Inflammatory macrophage treated with lipopolysaccharide for 1 hour (primary cell): ENCODE data around the gene VWA3A.
"Not testable (repeated sequence)": the region's sequence is repeated elsewhere in the genome, so short reads cannot be mapped to it uniquely, and the experiment has no call there.

Experiments
- DNase-seq, 2 donors: peaks; one replicate each; pipeline ENCODE4 v3.0.0-alpha.2; 2020 to 2022

Gene VWA3A

GRCh38 chr16:22092143-22092933, at the start of gene VWA3A:
TSS of gene VWA3A (plus strand) at chr16:22092541. CDS start at chr16:22092638, 97 bp downstream.
- DNase-seq = no peak

- not testable (repeated sequence) for DNase-seq
Measured at GRCh38 chr16:22043882-22044281, 48.5 kb upstream of the VWA3A start.

DNA sequence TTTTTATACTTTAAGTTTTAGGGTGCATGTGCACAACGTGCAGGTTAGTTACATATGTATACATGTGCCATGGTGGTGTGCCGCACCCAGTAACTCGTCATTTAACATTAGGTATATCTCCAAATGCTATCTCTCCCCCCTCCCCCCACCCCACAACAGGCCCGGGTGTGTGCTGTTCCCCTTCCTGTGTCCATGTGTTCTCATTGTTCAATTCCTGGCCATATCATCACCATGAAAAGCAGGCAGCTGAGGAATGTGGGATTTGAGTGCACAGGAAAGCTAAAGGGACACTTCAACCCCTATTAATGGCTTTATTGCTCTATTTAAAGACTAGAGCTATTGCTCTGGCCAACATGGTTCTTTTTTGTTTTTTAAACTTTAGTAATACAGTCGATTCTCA, 46.5 kb upstream of the VWA3A start:
- not testable (repeated sequence) for DNase-seq

GRCh38 chr16:22050963-22051362, 41.4 kb upstream of the VWA3A start:
- DNase-seq = no peak

DNA sequence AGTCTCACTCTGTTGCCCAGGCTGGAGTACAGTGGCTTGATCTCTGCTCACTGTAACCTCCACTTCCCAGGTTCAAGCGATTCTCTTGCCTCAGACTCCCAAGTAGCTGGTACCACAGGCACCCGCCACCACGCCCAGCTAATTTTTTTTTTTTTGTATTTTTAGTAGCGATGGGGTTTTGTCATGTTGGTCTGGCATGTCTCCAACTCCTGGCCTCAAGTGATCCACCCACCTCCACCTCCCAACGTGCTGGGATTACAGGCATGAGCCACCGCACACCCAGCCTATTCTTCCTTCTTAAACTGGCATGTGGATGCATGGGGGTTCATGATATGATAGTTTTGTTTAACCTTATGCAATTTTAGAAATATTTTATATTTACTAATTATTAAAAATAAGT, 39.4 kb upstream of the VWA3A start:
- no peak for DNase-seq

DNA sequence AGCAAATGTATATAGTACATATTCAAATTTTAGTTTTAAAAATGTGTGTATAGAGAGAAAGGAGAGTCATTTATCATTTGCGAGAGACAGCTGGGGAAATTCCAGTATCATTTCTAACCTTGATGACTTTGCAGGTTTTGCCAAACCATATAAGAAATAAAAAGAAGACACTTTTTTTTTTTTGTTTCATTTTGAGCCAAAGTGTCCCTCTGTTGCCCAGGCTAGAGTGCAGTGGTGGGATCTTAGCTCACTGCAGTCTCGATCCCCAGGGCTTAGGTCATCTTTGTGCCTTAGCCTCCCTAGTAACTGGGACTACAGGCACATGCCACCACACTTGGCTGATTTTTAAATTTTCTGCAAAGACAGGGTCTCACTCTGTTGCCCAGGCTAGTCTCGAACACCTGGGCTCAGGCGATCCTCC, 38.4 kb upstream of the VWA3A start:
- DNase-seq = no peak

- no peak for DNase-seq
Measured at GRCh38 chr16:22054847-22055590, 37.3 kb upstream of the VWA3A start.

GRCh38 chr16:22055881-22056280, 36.5 kb upstream of the VWA3A start:
- DNase-seq = no peak

DNA sequence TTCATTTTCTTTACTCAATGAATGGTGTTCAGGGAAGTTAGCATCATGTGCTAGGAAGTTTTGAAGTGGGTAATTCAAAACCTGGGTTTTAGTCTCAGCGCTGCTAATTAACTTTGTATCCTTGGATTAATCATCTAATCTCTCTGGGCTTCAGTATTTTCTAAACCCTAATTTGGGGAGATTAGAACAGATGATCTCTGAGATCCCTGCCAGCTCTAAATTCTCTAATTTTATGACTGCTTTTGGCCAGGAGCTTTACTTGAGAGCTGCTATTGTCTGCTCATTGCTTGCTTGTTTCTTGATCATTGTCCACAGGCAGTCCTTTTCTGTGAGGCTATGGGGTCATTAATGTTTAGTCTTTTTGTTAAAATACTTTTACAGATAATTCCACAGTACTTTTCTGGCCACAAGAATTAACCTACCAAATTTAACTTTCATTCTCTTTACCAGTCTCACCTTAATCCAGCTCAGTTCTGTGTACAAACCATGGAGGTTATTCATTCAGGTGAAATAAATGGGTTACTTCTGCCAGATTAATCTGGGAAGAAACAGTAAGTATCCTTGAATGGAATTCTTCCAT, 28.4 kb upstream of the VWA3A start:
- no peak for DNase-seq

GRCh38 chr16:22065252-22065651, 27.1 kb upstream of the VWA3A start:
- DNase-seq = no peak

- no peak for DNase-seq
Measured at GRCh38 chr16:22070361-22071330, 21.7 kb upstream of the VWA3A start.

- no peak for DNase-seq
Measured at GRCh38 chr16:22071331-22071910, 20.9 kb upstream of the VWA3A start.

- DNase-seq = no peak
Measured at GRCh38 chr16:22073350-22073749, 19.0 kb upstream of the VWA3A start.

- no peak for DNase-seq
Measured at GRCh38 chr16:22075043-22075757, 17.1 kb upstream of the VWA3A start.

GRCh38 chr16:22075776-22076175, 16.6 kb upstream of the VWA3A start:
- no peak for DNase-seq

DNA sequence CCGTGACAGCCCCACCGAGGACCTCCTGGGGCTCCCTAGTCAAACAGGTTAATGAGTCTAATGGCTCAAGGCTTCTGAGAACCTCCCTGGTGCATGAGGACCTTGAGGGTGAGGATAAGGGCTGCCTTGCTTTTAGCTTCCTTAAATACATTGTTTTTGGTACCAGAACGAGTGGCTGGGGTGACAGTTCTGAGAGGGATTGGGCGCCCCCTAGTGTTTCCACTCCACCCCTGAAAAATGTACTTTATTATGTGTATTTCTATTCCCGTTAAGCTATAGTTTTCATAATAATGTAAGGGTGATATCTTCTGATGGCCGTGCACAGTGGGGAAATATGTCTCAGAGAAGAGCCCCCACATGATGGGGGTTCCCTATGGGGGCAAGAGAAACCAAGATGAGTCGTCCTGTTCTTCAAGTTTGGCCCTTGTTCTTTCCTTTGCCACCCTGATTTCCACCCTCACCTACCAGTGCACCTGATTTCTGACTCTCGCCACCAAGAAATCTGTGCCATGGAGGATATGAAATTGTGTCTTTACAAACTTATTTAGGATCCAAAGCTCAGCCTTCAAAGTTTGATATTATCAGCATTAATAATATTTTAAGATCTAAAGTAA, 14.5 kb upstream of the VWA3A start:
- DNase-seq = peak; percentile 44 to 87

DNA sequence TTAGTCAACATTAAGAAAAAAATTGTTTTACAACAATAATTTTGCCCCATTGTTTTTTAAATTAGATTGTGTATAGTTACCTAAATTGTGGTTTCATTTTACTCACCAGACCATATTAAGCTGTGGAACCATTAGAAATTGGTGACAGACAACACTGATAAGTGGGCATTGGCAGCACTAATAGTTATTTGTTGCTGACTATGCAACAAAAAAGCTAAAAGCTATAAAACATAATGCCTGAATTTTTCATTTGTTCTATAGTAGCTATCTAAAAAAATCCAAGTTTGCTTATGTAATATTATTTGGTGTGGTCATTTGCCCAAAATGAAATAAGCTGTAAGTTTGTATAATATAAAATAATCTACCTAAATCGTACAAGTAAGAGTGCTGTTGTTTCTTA, 13.7 kb upstream of the VWA3A start:
- DNase-seq = no peak

DNA sequence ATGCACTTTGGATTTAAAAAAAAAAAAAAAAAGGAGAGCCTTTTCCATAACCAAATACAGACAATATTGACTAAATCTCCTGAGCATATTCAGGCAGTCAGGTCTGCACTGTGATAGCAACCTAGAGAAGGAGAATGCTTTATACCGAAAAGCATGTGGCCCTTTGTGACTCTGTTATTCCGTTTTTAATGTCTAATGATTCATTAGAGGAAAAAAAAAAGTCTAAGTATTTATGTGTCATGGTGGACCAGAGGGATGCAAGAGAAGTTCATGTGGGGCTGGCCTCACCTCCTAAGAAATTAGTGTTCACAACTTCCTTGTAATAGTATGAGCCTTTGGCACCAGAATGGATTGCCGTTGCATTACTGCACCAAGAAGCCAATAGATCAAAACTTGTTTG, 11.3 kb upstream of the VWA3A start:
- DNase-seq = no peak

DNA sequence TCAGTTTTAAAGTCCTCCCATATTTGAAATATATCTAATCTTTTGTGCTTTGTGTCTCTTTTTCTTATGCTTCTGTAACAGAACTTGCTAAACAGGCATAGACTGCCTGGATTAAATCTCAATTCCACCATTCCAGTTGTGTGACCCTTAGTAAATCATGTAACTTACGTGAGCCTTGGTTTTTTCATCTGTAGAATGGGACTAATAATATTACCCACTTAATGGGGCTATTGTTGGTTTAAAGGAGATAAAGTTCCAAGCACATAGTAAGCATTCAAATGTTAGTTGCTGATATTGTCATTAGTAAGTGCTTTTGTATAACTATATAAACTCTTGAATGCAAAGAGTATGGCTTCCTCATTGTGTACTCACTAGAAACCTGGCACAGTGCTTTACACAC, 5.9 kb upstream of the VWA3A start:
- no peak for DNase-seq

DNA sequence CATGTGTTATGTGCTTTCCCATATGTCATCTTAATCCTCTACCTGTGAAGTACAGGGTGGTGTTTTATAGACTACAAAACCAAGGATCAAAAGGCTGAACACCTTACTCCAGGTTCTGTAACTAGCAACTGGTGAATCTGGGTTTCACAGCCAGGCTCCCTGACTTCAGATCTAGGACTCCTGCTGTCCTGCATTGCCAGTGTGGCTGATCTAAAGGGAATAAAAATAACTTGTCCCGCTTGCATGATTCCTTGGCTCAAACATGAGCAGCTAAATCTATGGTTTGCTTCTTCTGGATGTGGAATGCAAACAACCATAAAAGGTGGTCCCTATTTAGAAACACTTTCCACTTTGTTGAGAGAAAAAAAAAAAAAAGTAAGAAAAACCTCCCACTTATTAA, 3.7 kb upstream of the VWA3A start:
- DNase-seq = no peak

GRCh38 chr16:22089910-22090309, 2.4 kb upstream of the VWA3A start:
- no peak for DNase-seq
